Adipose tissue (tissue), 3 donors: Measurements from ENCODE around the gene KCNG3. TPM values are rescaled to one million over a fixed set of nuclear protein-coding genes. Genes with fewer than 3 reads are reported as not detected.

ENCODE experiments used
- H3K27ac ChIP-seq: one replicate; pipeline ENCODE4 v1.5.1; 2013; ENCODE audit warnings: low read depth, low read length
- WGBS, 3 donors: extraction: QIAGEN DNeasy Blood & Tissue Kit; methylation state at CpG; one replicate each; pipeline ENCODE4 v1.1.7; 2013; 5-methylcytosine and 5-hydroxymethylcytosine counted together
- polyA plus RNA-seq, 3 donors: library from polyadenylated mRNA; stranded (reverse); fragments of 200-250 nt; gene quantifications; one replicate each; pipeline ENCODE4 v1.2.3, GENCODE V29; 2013
- donor health status: healthy with polysubstance abuse.
- donor health status: Bipolar disorder and iron deficiency.
- donor health status: healthy.

Gene KCNG3
- polyA plus RNA-seq, 3 donors, result 0.04 to 0.05 TPM; not detected in 1

DNA sequence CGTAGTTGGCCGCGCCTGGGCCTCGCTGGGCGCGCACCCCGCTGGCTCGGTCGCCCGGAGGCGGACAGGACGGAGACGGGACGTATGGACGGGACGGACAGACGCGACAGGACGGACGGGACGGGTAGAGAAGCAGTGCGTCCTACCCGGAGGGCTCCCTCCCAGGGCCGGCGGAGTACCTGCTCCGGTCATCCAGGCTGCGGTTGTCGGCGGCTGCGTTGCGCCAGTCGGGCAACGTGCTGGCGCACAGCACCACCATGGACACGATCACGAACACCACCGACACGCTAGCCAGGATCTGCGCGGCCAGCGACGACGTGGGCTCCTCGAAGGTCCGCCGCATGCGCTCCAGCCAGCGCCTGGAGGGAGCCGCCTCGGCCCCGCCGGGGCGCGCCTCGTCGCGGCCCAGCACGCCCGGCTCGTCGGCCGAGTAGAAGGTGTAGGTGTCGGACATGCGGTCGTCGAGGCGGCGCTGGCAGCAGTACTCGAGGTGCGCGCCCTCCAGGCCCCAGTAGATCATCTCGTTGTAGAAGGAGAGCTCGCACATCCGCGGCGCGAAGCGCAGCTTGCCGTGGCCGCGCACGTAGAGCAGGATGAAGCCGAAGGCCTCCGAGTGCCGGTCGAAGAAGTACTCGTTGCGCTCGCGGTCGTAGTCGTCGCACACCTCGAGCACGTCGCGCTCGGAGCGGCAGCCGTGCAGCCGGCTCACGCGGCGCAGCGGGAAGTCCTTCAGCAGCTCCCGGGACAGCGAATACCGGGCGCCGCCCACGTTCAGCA lies 903 bp downstream of the KCNG3 start:
- no peak overlapping the region for H3K27ac ChIP-seq
- WGBS, 3 donors, result 8 to 12% (median 11%) methylated on average over 97 to 111 of the region's 111 CpGs

DNA sequence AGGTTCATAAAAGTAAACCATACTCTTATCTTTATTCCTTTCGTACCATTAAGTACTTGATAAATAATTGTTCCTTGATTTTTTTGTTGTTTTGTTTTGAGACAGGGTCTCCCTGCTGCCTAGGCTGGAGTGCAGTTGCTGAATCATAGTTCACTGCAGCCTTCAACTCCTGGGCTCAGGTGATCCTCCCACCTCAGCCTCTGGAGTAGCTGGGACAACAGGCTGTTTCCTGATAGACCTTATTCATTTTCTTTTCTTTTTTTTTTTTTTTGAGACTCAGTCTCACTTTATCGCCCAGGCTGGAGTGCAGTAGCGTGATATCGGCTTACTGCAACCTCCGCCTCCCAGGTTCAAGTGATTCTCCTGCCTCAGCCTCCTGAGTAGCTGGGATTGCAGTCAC lies 5.5 kb downstream of the KCNG3 start:
- no peak overlapping the region for H3K27ac ChIP-seq
- 86 to 96% (median 95%) methylated on average over 5 of the region's 5 CpGs for WGBS, 3 donors

DNA sequence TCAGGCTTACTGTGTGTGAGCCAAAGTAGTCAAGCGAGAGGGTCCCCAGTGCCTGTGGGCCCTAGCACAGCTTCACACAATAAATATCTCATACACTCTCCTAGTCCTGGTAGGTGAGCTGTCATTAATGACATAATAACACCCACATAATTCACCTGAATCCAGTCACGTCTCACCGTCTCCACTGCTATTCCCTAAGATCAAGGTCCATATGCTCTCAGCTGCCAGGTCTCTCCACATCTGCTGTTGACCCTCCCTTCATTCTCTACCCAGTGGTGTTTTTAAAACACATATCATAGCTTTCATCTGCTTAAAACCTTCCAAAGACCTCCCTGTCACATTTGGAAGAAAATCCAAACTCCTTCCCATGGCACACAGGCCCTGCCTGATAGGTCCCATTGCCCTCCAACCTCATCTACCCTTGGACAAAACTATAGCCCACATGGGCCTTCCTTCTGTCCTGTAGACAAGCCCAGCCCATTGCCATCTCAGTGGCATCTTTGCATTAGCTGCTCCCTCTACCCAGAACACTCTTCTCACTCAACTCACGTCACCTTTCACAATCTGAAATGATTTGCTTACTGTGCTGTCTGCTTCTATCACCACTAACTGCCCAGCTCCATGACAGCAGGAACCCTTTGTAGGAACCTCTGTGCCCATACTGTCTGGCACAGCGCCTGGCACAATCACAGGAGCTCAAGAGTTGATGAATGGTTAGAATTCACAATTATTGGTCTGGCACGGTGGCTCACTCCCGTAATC lies 7.5 kb downstream of the KCNG3 start:
- 84 to 92% (median 90%) methylated on average over 7 of the region's 7 CpGs for WGBS, 3 donors

DNA sequence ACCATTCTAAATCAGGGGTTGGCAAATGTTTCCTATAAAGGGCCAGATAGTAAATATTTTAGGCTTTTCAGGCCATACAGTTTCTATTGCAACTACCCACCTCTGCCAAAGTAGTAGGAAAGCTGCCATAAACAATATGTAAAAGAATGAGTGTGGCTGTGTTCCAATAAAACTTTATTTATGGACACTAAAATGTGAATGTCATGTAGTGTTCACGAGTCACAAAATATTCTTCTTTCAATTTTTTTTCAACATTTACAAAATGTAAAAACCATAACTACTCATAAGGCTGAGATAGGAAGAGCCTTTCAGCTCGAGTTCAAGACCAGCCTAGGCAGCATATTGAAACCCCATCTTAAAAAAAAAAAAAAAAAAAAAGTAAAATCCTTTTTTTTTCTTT lies 13.4 kb downstream of the KCNG3 start:
- no peak overlapping the region for H3K27ac ChIP-seq
- WGBS, 3 donors, result 75 to 90% (median 80%) methylated on average over 2 of the region's 2 CpGs

More for the DNA sequence above, 7.5 kb downstream of the KCNG3 start:
- H3K27ac ChIP-seq, result no peak overlapping the region

DNA sequence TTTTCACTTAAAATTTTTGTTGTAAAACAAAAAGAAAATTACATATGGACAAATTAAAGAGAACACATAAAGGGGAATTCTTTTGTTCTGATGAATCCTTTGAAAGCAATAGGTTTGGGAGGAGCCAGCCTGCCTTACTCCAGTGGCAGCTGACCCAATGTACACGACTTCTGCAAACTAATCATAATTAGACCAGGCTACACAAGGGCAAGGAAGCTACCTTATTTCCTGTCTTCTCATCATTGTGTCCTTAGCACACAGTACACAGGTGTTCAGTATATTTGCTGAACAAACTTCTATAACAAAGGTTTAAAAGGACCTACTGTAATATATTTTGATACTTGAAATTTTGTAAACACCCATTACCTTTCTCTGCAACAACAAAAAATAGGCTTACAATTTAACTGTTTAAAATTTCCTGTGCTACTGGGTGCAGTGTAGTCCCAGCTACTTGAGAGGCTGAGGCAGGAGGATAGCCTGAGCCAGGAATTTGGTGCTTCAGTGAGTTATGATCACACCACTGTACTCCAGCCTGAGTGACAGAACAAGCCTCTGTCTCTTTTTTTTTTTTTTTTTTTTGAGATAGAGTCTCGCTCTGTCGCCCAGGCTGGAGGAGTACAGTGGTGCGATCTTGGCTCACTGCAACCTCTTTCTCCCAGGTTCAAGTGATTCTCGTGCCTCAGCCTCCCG lies 18.9 kb downstream of the KCNG3 start:
- no peak overlapping the region for H3K27ac ChIP-seq
- 76 to 82% (median 79%) methylated on average over 6 of the region's 6 CpGs for WGBS, 3 donors

DNA sequence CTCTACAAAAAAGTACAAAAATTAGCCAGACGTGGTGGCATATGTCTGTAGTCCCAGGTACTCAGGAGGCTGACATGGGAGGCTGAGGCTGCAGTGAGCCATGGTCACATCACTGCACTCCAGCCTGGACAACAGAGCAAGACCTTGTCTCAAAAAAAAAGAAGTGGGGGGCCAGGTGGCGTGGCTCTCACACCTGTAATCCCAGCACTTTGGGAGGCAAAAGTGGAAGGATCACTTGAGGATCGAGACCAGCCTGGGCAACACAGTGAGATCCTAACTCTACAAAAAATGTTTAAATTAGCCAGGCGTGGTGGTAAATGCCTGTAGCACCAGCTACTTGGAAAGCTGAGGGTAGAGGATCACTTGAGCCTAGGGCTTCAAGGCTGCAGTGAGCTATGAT lies 23.1 kb downstream of the KCNG3 start:
- 85 to 91% (median 90%) methylated on average over 4 of the region's 4 CpGs for WGBS, 3 donors
- no peak overlapping the region for H3K27ac ChIP-seq

DNA sequence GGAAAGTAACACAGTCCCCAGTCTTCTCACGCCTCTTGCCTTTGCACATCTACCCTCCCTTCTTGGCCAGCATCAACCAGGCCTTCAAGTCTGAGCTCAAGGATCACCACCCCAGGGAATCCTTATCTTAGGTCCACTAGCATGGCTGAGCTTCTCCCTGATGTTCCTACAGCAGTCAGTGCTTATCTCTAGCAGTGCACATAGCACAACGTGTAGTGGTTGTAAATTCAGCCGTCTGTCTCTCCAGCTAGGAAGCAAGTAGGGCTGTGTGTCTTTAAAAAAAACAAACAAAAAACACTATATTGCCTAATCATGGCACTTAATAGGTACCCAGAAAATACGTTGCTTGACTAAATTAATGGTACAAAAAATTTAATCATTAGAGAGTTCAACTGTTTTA lies 29.2 kb downstream of the KCNG3 start:
- WGBS, 3 donors, result 51 to 56% (median 56%) methylated on average over 4 of the region's 4 CpGs
- H3K27ac ChIP-seq, result no peak overlapping the region

DNA sequence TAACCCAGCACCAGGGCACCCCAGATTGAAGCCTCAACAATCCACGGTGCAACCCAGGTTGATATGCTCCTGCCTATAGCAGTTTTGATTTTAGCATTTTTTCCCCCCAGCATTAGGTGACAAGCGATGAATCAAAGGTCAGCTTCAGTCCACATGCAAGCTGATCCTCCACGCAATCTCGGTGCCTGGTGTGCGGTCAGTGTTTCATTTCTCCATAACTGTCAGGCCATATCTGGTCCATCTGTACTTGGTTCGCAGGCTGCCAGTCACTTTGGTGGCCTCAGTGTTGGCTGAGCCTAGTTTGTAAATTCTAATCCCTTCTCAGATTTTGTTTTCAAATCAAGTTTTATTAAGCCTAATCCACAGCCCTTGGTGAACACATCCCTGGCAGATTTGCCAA lies 30.2 kb downstream of the KCNG3 start:
- no peak overlapping the region for H3K27ac ChIP-seq
- 83 to 91% (median 87%) methylated on average over 6 of the region's 6 CpGs for WGBS, 3 donors

DNA sequence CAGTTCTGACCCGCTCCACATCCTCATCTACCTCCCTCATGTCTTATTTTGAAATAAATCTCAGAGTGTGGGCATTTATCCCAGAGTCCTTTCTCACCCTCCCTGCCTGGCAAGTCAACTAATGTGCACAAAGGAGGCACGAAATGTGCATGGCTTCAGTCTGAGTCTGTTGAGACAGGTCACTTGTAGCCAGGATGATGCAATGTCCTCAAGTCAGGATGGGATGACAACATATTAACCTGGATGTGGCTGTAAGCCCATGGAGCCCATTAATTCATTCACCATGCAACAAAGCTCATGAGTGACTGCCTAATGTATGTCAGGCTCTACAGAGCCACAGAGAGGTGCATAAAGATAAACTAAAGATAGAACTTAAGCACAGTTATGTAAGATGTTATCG lies 34.5 kb downstream of the KCNG3 start:
- no peak overlapping the region for H3K27ac ChIP-seq
- WGBS, 3 donors, result 88 to 92% (median 91%) methylated on average over 3 of the region's 3 CpGs

DNA sequence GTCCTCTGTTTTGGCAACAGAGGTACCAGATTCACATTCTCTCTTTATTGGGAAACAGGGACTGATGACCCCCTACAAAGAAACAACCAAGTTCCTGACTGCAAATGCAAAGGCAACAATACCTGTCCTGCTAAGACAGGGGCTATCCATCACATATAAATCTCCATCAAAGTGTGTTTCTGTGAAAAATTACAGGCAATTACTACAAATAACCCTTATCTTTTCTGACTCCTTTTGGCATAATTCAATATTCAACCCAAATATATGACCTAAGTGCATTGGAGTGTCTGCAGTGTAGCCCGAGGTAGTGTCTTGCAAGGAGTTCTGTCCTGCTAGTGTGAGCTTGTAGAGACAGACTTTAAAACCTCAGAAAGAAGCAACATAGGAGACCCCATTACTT lies 35.4 kb downstream of the KCNG3 start:
- H3K27ac ChIP-seq, result no peak overlapping the region
- WGBS, 3 donors, result 50 to 73% (median 71%) methylated on average over 1 of the region's 1 CpG

DNA sequence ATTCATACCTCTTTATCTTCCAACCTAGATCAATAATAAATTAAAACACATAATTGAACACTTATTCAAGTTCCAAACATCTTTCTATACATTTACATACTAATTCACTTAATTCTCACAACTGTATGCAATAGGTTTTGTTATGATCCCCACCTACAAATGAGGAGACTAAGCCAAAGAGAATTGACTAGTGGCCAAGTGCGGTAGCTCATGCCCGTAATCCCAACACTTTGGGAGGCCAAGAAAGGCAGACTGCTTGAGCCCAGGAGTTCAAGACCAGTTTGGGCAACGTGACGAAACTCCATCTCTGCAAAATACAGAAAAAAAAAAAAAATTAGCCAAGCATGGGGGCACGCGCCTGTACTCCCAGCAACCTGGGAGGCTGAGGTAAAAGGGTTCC lies 36.8 kb downstream of the KCNG3 start:
- 85 to 91% (median 89%) methylated on average over 6 of the region's 6 CpGs for WGBS, 3 donors
- H3K27ac ChIP-seq, result no peak overlapping the region

DNA sequence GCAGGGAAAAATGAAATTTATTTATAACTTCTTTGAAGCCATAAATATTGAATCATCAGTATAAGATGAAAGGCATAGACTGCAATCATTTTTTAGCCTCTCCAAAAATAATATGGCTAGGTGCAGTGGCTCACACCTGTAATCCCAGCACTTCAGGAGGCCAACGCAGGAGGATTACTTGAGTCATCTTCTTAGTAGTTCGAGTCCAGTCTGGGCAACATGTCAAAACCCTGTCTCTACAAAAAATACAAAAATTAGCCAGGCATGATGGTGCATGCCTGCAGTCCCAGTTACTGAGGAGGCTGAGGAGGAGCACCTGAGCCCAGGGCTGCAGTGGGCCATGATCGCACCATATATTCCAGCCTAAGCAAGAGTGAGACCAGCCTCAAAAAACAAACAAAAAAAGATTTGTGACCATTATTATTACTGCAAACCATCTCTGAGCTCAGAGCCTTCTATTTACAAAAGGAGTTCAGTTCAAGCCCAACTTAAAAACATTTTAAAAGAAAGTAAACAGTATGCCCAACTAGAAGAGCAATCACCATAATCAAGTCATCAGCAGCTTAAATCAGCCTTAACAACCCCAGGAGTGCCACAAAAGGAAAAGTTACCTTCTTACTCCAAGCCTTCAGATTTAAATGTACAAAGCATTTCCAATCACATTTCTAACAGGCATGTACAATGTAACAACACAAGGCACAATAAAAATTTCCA lies 37.5 kb downstream of the KCNG3 start:
- 77 to 89% (median 88%) methylated on average over 3 of the region's 3 CpGs for WGBS, 3 donors
- H3K27ac ChIP-seq, result no peak overlapping the region

DNA sequence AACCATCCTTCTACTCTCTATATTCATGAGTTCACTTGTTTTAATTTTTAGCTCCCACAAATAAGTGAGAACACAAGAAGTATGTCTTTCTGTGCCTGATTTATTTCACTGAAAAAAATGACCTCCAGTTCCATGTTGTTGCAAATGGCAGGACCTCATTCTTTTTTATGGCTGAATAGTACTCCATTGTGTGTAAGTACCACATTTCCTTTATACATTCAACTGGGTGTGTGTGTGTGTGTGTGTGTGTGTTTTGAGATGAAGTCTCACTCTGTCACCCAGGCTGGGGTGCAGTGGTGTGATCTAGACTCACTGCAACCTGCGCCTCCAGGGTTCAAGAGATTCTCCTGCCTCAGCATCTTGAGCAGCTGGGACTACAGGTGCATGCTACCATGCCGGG lies 41.2 kb downstream of the KCNG3 start:
- WGBS, 3 donors, result 74 to 89% (median 88%) methylated on average over 2 of the region's 2 CpGs

DNA sequence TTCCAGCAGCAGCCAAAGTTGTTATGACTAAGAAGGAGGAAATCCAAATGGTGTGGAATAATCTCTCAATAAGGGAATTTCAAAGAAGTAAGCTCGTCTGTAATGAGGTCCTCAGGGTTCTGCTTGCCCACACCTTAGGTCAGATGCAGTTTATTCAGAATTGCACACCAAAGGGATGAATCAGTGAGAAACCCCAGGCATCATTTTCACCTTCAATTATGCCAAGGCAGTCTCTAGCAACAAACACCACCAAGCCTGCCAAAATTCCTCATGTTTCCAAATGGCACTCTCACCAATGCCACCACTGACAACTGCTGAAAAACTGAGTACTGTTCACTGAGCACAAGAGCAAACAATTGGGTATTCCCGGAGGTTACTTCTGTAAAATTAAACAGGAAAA lies 43.6 kb downstream of the KCNG3 start:
- 45 to 76% (median 61%) methylated on average over 2 of the region's 2 CpGs for WGBS, 3 donors
- H3K27ac ChIP-seq, result no peak overlapping the region

More for the DNA sequence above, 41.2 kb downstream of the KCNG3 start:
- no peak overlapping the region for H3K27ac ChIP-seq

DNA sequence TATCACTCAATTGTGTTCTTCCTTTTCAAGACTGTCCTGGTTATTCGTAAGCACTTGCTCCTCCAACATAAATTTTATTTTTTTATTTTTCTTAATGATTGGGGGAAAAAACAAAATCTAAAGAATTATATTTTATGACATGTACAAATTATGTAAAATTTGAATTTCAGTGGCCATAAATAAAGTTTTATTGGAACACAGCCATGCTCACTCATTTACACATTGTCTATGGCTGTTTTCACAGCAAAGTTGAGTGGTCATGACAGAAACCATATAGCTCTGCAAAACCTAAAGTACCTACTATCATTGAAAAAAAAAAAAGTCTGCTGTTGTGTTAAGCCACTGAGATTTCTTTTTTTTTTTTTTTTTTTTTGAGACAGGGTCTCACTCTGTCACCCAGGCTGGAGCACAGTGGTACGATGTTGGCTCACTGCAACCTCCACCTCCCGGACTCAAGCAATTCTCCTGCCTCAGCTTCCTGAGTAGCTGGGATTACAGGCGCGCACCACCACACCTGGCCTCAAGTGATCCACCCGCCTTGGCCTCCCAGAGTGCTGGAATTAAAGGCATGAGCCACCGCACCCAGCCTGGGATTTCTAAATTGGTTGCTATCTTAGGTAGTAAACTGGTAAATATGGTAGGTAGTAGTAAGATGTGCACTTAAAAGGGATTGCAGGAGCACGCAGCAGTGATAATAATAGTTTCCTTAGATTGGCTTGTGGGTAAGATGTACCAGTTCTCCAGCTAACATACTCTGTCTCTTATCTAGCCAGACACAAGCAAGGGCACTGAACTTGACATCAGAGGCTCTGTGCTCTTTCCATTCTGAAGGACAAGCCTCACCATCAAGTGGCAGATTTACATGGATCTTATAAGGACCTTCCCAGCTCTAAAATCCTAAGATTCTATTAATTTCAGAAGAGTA lies 44.4 kb downstream of the KCNG3 start:
- 92 to 94% (median 94%) methylated on average over 8 of the region's 8 CpGs for WGBS, 3 donors
- no peak overlapping the region for H3K27ac ChIP-seq

DNA sequence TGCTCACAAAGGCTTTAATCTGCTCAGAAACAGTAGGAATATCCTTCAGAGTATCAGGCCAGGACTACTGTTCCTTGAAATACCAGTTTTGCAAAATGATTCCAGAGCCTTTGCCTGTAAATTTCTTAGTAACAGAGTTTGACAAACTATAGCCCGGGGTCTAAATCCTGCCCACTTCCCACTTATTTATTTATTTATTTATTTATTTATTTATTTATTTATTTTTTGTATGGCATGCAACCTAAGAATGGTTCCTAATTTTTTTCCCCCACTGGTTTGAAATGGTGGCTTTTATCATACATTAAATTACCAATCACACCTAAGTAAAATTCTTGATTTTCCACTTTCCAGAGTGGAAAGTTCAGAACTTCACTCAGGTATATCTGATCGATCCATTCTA lies 45.6 kb downstream of the KCNG3 start:
- 89 to 95% (median 94%) methylated on average over 2 of the region's 2 CpGs for WGBS, 3 donors
- H3K27ac ChIP-seq, result no peak overlapping the region

DNA sequence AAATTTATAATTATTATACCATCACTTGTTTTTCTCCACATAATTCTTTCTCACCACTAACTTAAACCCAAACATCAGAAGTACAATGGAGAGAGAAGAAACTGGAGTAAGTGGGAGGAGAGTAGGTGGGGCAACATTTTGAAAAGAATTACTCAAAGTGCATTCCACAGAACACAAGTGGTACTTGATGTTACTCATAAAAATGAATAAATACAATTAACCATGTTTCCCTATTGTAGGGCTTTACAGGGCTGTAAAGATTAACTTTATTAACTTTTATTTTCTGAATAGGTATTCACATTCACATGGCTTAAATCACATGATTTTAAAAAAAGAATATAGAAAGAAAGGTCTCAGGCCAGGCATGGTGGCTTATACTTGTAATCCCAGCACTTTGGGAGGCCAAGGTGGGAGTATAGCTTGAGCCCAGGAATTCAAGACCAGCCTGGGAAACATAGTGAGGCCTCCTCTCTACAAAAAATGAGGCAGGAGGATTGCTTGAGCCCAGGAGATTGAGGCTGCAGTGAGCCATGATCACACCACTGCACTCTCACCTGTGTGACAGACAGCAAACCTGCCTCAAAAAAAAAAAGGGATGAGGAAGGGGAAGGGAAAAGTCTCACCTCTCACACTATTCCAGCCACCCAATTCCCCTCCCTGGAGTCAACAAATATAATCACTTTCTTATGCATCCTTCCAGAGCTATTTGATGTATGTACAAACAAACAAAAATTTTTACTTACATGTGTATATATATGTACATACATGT lies 47.1 kb downstream of the KCNG3 start:
- no peak overlapping the region for H3K27ac ChIP-seq
